Measurements from ENCODE around the gene SLC38A8. TPM values are rescaled to one million over a fixed set of nuclear protein-coding genes. Genes with fewer than 3 reads are reported as not detected.

SLC38A8 gene
- polyA plus RNA-seq, 1 experiment: not detected

DNA sequence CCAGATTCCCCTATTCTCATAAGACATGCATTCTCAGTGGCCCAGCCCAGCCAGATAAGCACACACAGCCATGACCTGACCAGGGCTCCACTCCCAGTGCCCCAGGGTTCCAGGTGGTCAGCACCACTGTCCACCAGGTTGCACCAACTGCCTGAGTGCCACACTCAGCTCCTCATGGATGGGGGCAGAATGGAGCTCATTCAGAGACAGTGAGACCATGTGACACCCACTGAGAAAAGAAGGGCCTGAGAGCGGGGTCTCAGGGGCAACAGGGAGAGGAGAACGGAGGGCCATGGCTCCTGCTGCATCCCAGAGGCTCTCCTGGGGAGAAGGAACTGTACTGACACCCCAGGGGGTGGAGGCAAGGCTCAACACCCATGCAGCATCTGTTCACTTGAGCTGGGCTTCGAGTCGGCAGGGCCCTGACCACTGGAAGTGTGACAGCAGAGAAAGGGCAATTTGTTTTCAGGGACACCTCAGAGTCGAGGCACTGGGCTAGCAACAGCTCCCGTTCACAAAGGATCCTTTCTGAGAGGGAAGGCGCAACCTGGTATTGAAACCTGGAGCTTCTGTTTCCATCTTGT lies 18.7 kb upstream of the SLC38A8 start:
- ChIA-PET CTCF (interaction anchor here (1.0 to 2.5 kb wide), 6 partner anchors 16 to 135 kb away, joined by 3 to 10 read pairs (median 6); no protein-coding TSS in a partner anchor), POLR2A (no interaction called here)

DNA sequence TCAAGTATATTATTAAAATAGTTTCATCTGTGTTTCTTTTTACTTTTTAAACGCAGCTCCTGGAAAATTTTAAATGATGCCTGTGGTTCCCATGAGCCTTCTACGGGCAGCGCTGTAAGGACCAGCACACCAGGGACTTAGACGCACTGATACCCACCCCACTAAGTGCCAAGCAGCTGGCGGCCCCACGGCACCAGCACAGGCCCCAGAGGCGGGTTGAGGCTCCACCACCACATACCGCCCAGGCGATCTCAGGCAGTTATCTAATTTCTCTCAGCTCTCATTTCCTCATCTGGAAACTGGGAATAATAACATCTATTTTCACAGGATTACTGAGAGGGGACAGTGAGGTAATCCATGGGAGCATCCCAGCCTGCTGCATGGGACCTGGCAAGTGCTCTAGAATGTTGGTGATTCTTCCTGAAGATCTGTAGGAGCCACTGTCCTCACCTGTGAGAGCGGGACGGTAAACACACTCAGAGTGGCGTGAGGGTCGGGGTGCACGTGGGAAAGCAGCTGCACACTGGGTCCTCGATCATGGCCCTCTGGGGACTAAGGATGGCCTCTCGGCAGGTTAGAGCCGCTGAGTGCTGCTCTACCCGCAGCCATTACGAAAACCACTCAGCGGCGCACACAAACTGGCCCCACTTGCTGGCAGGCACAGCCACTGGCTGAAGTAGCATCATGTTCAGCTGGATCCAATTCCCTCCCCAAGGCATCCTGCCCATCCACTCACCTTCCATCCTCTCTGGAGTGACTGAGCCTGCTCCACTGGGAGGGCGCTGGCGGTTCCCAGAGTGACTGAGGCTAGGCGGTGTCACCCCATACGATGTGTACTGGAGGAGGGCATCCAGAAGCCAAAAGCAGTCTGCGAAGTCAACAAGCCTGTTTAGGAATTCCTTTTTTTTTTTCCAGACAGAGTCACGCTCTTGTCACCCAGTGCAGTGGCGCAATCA lies 17.6 kb upstream of the SLC38A8 start:
- ChIA-PET CTCF (interaction anchor here (0.6 to 1.7 kb wide), 6 partner anchors 14 to 115 kb away, joined by 3 to 11 read pairs (median 4); no protein-coding TSS in a partner anchor), POLR2A (no interaction called here)
- Histone ChIP-seq H3K9me3 (ENCODE audit: control insufficient read depth, insufficient read depth, low read length) (no peaks in the 10 kb centered on the region), H3K4me3 (ENCODE audit: low read depth, low read length) (no peak overlapping the region), H3K27me3 (ENCODE audit: control insufficient read depth, insufficient read depth, low read length) (no peaks in the 10 kb centered on the region), H3K27ac (ENCODE audit: low read depth, low read length) (no peak overlapping the region)
- DNase-seq (ENCODE audit: low read depth, low spot score): no peak
- TF ChIP-seq, protein P1, sequence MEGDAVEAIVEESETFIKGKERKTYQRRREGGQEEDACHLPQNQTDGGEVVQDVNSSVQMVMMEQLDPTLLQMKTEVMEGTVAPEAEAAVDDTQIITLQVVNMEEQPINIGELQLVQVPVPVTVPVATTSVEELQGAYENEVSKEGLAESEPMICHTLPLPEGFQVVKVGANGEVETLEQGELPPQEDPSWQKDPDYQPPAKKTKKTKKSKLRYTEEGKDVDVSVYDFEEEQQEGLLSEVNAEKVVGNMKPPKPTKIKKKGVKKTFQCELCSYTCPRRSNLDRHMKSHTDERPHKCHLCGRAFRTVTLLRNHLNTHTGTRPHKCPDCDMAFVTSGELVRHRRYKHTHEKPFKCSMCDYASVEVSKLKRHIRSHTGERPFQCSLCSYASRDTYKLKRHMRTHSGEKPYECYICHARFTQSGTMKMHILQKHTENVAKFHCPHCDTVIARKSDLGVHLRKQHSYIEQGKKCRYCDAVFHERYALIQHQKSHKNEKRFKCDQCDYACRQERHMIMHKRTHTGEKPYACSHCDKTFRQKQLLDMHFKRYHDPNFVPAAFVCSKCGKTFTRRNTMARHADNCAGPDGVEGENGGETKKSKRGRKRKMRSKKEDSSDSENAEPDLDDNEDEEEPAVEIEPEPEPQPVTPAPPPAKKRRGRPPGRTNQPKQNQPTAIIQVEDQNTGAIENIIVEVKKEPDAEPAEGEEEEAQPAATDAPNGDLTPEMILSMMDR (IDR thresholded peaks at IDR 0.05; ENCODE audit: low read depth, low read length): no peak

More for the DNA sequence above, 18.7 kb upstream of the SLC38A8 start:
- TF ChIP-seq, protein P1 (IDR thresholded peaks at IDR 0.05; ENCODE audit: low read depth, low read length): no peak
- Histone ChIP-seq H3K4me3 (ENCODE audit: low read depth, low read length) (no peak overlapping the region), H3K9me3 (ENCODE audit: control insufficient read depth, insufficient read depth, low read length) (no peaks in the 10 kb centered on the region), H3K27ac (ENCODE audit: low read depth, low read length) (no peak overlapping the region), H3K27me3 (ENCODE audit: control insufficient read depth, insufficient read depth, low read length) (no peaks in the 10 kb centered on the region)
- no peak for DNase-seq (ENCODE audit: low read depth, low spot score)

DNA sequence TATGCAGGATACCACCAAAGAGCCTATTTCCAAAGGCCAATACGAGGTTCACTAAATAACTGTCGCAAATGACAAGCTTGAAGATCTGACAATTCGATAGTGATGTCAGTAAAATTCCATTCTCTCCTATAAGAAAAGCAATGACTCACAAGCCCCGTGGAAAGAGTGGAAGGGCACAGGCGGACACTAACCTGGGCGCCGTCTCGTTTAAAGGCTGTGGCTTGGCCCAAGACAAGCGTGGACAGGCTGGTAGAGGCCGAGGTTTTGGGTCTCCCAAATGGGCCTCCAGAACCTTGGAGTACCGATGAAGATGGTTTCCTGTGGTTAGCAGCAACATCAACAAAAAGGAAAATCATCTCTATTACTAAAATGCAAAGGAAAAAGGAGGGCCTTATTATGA lies 16.5 kb upstream of the SLC38A8 start:
- Histone ChIP-seq H3K4me3 (ENCODE audit: low read depth, low read length) (no peak overlapping the region), H3K9me3 (ENCODE audit: control insufficient read depth, insufficient read depth, low read length) (no peaks in the 10 kb centered on the region), H3K27me3 (ENCODE audit: control insufficient read depth, insufficient read depth, low read length) (no peaks in the 10 kb centered on the region), H3K27ac (ENCODE audit: low read depth, low read length) (no peak overlapping the region)
- ChIA-PET CTCF (interaction anchor here (0.6 to 1.7 kb wide), 5 partner anchors 18 to 235 kb away, joined by 3 to 11 read pairs (median 3); no protein-coding TSS in a partner anchor), POLR2A (interaction anchor here (0.6 kb wide), 1 partner anchor 83 kb away, joined by 5 read pairs; no protein-coding TSS in a partner anchor)
- TF ChIP-seq, protein P1 (IDR thresholded peaks at IDR 0.05; ENCODE audit: low read depth, low read length): no peak
- no peak for DNase-seq (ENCODE audit: low read depth, low spot score)

DNA sequence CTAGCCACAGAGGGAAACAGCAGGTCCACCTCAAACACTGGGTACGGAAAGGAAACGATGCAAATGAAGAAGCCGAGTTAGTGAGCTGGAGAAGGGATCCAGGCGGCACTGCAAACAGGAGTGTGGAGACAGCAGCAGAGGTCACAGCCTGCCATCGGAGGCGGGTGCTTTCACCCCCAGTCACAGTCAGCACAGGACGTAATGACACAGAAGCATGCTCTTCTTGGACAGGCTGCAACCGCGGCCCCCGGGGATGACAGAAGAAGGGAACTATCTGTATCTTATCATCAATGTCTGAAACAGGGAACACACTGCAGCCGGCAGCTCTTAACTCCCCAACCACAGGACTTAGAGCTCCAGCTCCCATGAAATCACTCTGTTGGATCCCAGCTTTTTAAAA lies 16.1 kb upstream of the SLC38A8 start:
- CTCF ChIA-PET: interaction anchor here (0.7 to 1.7 kb wide), 2 partner anchors 26 to 101 kb away, joined by 3 to 11 read pairs; no protein-coding TSS in a partner anchor
- Histone ChIP-seq H3K27ac (ENCODE audit: low read depth, low read length) (no peak overlapping the region), H3K9me3 (ENCODE audit: control insufficient read depth, insufficient read depth, low read length) (no peaks in the 10 kb centered on the region), H3K4me3 (ENCODE audit: low read depth, low read length) (no peak overlapping the region), H3K27me3 (ENCODE audit: control insufficient read depth, insufficient read depth, low read length) (no peaks in the 10 kb centered on the region)
- TF ChIP-seq, protein P1 (IDR thresholded peaks at IDR 0.05; ENCODE audit: low read depth, low read length): no peak
- POLR2A ChIA-PET: interaction anchor here (0.6 kb wide), 1 partner anchor 83 kb away, joined by 5 read pairs; no protein-coding TSS in a partner anchor
- DNase-seq (ENCODE audit: low read depth, low spot score): no peak

Data from AG04450 (cell line).